GM10266 (cell line): Measurements from ENCODE around the gene DCAF6.

Source experiments
- DNase-seq: peaks from one replicate; pipeline ENCODE4 v3.0.0; 2012; ENCODE audit errors: extremely low spot score
- TF ChIP-seq, protein P1 (sequence below): IDR thresholded peaks from 2 replicates; pipeline ENCODE4 v1.5.1; 2012; ENCODE audit warnings: mild to moderate bottlenecking, low read depth; ENCODE audit not compliant: control insufficient read depth, insufficient read depth; ENCODE audit errors: missing control alignments

Gene DCAF6

DNA sequence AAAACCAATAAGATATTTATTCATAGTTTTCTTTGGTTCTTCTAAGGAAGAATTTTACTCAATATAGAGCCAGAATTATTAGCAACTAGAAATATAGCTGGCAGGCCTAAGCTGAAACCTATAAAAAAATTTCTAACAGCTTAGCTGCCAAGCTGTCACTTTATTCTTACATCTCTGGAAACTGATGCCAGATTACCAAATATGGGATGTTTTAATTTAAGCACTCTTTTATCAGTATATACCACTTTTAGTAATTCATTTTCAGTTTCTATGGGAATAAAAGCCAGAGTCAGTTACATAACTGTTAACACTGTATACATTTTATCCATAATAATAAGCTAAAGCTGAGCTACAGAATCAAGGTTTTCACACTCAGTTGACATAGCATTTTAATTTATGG lies 69.0 kb downstream of the DCAF6 start:
- TF ChIP-seq, protein P1, sequence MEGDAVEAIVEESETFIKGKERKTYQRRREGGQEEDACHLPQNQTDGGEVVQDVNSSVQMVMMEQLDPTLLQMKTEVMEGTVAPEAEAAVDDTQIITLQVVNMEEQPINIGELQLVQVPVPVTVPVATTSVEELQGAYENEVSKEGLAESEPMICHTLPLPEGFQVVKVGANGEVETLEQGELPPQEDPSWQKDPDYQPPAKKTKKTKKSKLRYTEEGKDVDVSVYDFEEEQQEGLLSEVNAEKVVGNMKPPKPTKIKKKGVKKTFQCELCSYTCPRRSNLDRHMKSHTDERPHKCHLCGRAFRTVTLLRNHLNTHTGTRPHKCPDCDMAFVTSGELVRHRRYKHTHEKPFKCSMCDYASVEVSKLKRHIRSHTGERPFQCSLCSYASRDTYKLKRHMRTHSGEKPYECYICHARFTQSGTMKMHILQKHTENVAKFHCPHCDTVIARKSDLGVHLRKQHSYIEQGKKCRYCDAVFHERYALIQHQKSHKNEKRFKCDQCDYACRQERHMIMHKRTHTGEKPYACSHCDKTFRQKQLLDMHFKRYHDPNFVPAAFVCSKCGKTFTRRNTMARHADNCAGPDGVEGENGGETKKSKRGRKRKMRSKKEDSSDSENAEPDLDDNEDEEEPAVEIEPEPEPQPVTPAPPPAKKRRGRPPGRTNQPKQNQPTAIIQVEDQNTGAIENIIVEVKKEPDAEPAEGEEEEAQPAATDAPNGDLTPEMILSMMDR = no peak
- no peak for DNase-seq

DNA sequence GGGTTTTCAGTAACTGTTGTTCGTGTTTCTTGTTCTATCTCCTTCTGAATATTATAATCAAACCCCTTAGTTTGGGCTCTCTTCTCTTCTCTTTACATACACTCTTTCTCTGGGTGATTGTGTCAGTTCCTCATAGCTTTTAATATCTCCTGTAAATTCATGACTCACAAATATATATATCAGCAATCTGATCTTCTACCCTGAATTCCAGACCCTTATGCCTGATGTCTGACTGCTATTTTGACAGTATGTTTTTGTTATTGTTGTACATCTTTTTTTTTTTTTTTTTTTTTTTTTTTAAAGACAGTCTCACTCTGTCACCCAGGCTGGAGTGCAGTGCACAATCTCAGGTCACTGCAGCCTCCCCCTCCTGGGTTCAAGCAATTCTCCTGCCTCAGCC lies 71.2 kb downstream of the DCAF6 start:
- no peak for DNase-seq
- TF ChIP-seq, protein P1 = no peak

DNA sequence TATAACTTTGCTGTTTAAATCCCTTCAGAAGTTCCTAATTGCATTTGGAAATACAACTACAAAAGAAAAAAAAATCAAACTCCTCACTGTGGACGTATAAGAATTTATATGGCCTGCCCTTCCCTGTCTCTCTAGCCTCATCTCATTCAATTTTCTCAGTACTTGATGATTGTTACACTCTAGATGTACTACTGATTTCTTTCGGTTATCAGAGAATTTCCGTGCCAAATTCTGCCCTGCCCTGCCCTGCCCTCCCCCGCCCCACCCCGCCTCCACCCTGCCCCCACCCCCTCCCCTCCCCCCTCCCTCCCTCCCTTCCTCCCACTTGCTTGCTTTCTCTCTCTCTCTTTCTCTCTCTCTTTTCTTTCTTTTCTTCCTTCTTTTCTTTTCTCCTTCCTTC lies 72.1 kb downstream of the DCAF6 start:
- TF ChIP-seq, protein P1 = no peak
- DNase-seq = no peak

DNA sequence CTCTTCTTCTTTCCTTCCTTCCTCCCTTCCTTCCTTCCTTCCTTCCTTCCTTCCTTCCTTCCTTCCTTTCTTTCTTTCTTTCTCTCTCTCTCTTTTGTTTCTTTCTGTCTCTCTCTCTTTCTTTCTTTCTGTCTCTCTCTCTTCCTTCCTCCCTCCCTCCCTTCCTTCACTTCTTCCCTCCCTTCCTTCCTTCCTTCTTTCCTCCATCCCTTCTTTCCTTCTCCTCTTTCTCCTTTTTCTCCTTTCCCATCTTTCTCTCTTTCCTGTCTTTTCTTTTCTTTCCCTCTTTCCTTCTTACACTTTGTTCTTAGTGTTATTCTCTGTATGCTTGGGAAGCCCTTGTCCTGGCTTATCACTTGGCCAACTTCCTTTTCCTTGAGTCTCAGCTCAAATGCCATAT lies 72.8 kb downstream of the DCAF6 start:
- DNase-seq = no peak
- TF ChIP-seq, protein P1 = no peak

DNA sequence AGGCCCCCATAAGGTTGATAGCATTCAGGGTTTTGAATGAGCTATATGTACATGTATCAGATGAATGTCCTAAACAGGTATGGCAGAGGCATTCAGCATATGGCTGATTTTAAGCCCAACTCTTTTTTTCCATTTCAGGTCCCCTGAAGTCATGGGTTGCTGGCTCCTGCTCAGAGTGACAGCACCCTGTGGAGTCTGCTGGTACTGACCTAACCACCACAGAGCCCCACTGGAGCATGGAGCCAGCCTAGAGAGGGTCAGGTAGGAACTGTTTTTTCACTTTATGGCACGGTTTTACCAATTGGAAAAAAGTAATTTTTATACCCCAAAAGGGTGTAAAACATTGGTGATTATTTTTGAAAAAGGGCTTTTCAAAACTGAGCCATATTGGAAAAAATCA lies 82.9 kb downstream of the DCAF6 start:
- DNase-seq = no peak
- TF ChIP-seq, protein P1 = no peak

DNA sequence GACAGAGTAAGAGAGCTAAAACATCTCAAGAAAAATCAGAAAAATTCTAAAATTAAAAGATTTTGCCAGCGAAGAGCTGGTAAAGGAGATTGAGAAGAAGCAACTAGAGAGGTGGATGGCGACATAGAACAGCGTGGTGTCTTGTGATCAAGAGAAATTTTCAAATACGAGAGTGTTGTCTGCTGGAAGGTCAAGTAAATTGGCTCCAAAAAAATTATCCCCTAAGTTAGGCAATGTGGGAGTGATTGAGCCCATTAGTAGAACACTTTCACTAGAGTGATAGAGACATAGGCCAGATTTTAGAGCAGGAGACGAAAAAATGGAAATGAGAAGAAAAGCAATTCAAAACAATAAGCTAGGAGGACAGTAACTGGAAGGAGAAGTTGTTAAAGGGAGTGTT lies 94.7 kb downstream of the DCAF6 start:
- no peak for DNase-seq
- TF ChIP-seq, protein P1 = no peak

DNA sequence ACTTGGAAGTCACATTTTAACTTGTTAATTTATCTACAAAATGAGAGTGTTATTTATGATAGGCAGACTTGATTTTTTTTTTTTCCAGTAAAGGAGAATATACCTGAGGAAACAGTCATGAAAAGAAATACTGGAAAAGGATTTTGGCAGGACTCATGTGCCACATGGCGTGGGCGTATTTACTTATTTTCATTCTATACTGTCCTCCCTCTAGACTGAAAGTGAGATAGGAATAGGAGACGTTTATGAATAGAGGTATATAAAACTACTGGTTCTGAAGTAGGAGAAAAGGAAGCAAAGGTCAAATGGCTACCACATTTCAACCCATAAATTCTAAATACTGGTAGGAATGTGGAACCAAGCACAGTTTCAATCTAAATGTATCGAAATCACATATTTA lies 95.1 kb downstream of the DCAF6 start:
- TF ChIP-seq, protein P1 = no peak
- no peak for DNase-seq

DNA sequence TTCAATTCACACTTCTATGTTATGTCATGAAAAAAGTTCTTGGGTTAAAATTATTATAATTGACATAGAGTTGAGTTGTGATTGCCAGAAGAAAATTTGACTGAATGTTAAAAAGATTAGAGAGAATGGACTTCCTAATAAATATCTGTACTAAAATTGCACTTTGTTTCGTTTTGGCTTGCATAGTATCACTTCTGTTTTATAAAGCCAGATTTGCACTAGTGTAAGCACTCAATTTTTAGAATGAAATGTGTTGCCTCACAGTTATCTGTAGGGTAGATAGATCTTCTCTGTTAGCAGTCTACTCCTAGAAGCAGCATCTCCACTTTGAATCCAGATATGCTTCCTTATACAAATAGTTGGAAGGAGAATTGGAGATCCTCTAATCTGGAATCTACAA lies 95.5 kb downstream of the DCAF6 start:
- peak; percentile 9 for DNase-seq
- TF ChIP-seq, protein P1 = no peak
